Dedifferentiated amniotic fluid mesenchymal stem cell (primary cell): Measurements from ENCODE around the gene PEG3.

ENCODE experiments used
- DNase-seq: peaks from one replicate; pipeline ENCODE4 v3.0.0-alpha.2; 2016; ENCODE audit errors: extremely low spot score

PEG3 gene

DNA sequence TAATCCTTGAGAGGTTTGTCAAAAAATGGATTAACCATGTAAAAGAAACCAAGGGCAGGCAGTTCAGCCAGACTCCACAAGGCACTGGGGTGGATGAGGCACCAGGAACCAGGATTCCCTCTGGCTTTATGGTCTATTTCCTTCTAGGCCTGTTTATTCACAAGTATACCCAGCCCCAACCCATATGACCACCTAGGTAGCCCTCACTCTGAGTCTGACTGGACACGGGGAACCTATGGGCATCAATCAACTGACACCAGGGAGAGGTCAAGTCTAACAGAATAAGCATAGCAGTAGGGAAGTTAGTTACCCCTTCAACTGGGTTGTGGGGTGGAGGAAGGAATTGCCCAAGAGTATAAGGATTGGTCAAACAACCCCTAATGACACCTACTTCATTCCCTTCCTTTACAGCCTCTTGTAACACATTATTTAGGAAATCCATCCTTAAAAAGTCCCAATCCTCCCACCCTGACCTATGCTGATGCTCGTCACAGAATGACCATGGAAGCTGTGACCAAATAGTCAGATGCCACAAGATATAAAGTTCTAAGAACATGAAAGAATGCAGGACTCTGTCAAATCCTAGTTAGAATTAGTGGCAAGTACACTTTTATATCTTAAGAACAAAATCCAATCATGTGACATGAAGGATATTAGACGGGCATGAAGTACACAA is 31.7 kb downstream of the PEG3 start:
- DNase-seq: no peak

GRCh38 chr19:56806639-56807038 is 33.9 kb downstream of the PEG3 start:
- no peak for DNase-seq
